GM12878 (cell line): Measurements from ENCODE around the gene PRRC2A. TPM values are rescaled to one million over a fixed set of nuclear protein-coding genes. Genes with fewer than 3 reads are reported as not detected.

Experiments used
- HDGF ChIP-seq: fragments of 450-650 bp; IDR thresholded peaks from 2 replicates; pipeline ENCODE4 v1.6.1; 2016; ENCODE audit warnings: antibody characterized with exemption
- NR2F1 ChIP-seq: fragments of 450-650 bp; conservative IDR thresholded peaks from 2 replicates; pipeline ENCODE4 v1.6.1; 2017; ENCODE audit warnings: mild to moderate bottlenecking
- SMAD1 ChIP-seq: fragments of 450-650 bp; IDR thresholded peaks from 2 replicates; pipeline ENCODE4 v1.6.1; 2018; ENCODE audit warnings: mild to moderate bottlenecking, low read depth; ENCODE audit not compliant: partially characterized antibody
- ZBED1 ChIP-seq: IDR thresholded peaks from 2 replicates; pipeline ENCODE4 v1.6.1; 2016; ENCODE audit warnings: borderline replicate concordance
- ZBTB11 ChIP-seq: fragments of 450-650 bp; formaldehyde crosslinking; IDR thresholded peaks from 2 replicates; pipeline ENCODE4 v1.5.0; 2022; ENCODE audit warnings: mild to moderate bottlenecking, missing genetic modification characterization
- ZBTB40 ChIP-seq: fragments of 450-650 bp; IDR thresholded peaks from 2 replicates; pipeline ENCODE4 v1.6.1; 2016; ENCODE audit warnings: mild to moderate bottlenecking, moderate library complexity, borderline replicate concordance
- polyA plus RNA-seq, 11 experiments: library from polyadenylated mRNA; depleted of rRNA in 4 of 11; unstranded in 6 of 11; stranded (reverse) in 5 of 11; fragments of >200 nt; fragmentation: Nextera tagmentation in 4 of 11; fragmentation: Illumina TruSeq in 1 of 11; extraction: Ambion mirVana in 4 of 11; extraction: Trizol in 1 of 11; gene quantifications; 1 replicate in 1 of 11; 2 replicates in 10 of 11; pipeline versions ENCODE4 v1.2.1 to v1.2.3, GENCODE V29; 2011 to 2016; ENCODE audit warnings: inconsistent platforms in 2 of 11, missing spikeins in 2 of 11, low read depth in 1 of 11
- total RNA-seq, 4 experiments: library from RNA; depleted of rRNA in 3 of 4; stranded (reverse); fragments of >200 nt in 3 of 4; fragmentation: Illumina TruSeq in 1 of 4; extraction: Trizol in 1 of 4; gene quantifications; 2 replicates each; pipeline versions ENCODE4 v1.2.1 to v1.2.3, GENCODE V29; 2013 to 2021

Gene PRRC2A
- total and polyA plus RNA-seq, 10 of the 15 experiments (the other 5 are each of a cell fraction or from before 2014, with no cell fraction given): 0.40 to 244 (median 61.3) TPM

GRCh38 chr6:31580438-31580740, 40.1 kb upstream of the PRRC2A start (continued):
- TF ChIP-seq ZBTB11 (CRISPR knock-in tag) (no peak), ZBED1 (0 out of 2 replicates have a peak, but pooled peaks have one; percentile 41), HDGF (peak; percentile 11; the same call in 1 of the 2 replicates), ZBTB40 (no peak), SMAD1 (no peak), NR2F1 (no peak)
